OCI-LY1 (cell line): ENCODE measurements around the gene DRD2.

Experiments used
- CTCF ChIP-seq: fragments of 200-600 bp; sonication (generic), shearing (Covaris generic); IDR thresholded peaks from 2 replicates; pipeline ENCODE4 v1.5.1; 2017; ENCODE audit warnings: mild to moderate bottlenecking, antibody characterized with exemption, low read length, moderate library complexity, mixed read lengths
- EZH2 ChIP-seq: fragments of 200-600 bp; sonication (generic), shearing (Covaris generic); IDR thresholded peaks from 2 replicates; pipeline ENCODE4 v1.8.0; 2017; ENCODE audit warnings: borderline replicate concordance, mixed run types, mild to moderate bottlenecking, antibody characterized with exemption, low read length, moderate library complexity, mixed read lengths

- no peak for TF ChIP-seq CTCF
- no peak for TF ChIP-seq EZH2
These were observed 12.4 kb upstream of the DRD2 start for GRCh38 chr11:113487622-113488021.
